OCI-LY3 (cell line): ENCODE measurements around the gene TK2.

ENCODE experiments used
- H2AFZ ChIP-seq: fragments of 200-600, 300-600 bp; shearing (Covaris generic); 2 replicates; pipeline ENCODE4 v1.6.0; 2014; ENCODE audit warnings: antibody characterized with exemption, low read depth, low read length
- H3K27ac ChIP-seq: fragments of 200-600, 300-600 bp; sonication (generic); 2 replicates; pipeline ENCODE4 v1.5.1; 2014; ENCODE audit warnings: mild to moderate bottlenecking, low read length, moderate library complexity, mixed read lengths
- H3K27me3 ChIP-seq: fragments of 200-600, 300-600 bp; sonication (generic); 2 replicates; pipeline ENCODE4 v1.6.1; 2014; ENCODE audit warnings: low read depth, low read length, mixed read lengths
- H3K36me3 ChIP-seq: fragments of 200-600, 300-600 bp; sonication (generic); replicated peaks from 2 replicates; pipeline ENCODE3; 2014; ENCODE audit warnings: low read depth, low read length, mixed read lengths
- H3K4me1 ChIP-seq: fragments of 300-600, 200-600 bp; sonication (generic); 2 replicates; pipeline ENCODE4 v1.6.1; 2014; ENCODE audit warnings: low read length, mixed read lengths
- H3K4me2 ChIP-seq: fragments of 200-600, 300-600 bp; sonication (generic); 2 replicates; pipeline ENCODE4 v1.6.1; 2014; ENCODE audit warnings: low read length, mixed read lengths
- H3K4me3 ChIP-seq: fragments of 300-600, 200-600 bp; sonication (generic); 2 replicates; pipeline ENCODE4 v1.5.1; 2014; ENCODE audit warnings: antibody characterized with exemption, mild to moderate bottlenecking, low read length, moderate library complexity
- H3K79me2 ChIP-seq: fragments of 300-600, 200-600 bp; shearing (Covaris generic); 2 replicates; pipeline ENCODE4 v1.6.1; 2014; ENCODE audit warnings: mild to moderate bottlenecking, low read length, mixed read lengths
- H3K9ac ChIP-seq: fragments of 300-600, 200-600 bp; shearing (Covaris generic); 2 replicates; pipeline ENCODE4 v1.6.0; 2014; ENCODE audit warnings: mild to moderate bottlenecking, low read length, moderate library complexity
- H3K9me3 ChIP-seq: fragments of 200-600, 300-600 bp; shearing (Covaris generic); 2 replicates; pipeline ENCODE4 v1.6.1; 2014; ENCODE audit warnings: low read length, mixed read lengths; ENCODE audit not compliant: insufficient read depth
- H4K20me1 ChIP-seq: fragments of 200-600, 300-600 bp; sonication (generic); 2 replicates; pipeline ENCODE4 v1.6.1; 2016; ENCODE audit warnings: low read length, mixed read lengths; ENCODE audit not compliant: insufficient read depth
- CTCF ChIP-seq: fragments of 200-600, 300-600 bp; sonication (generic); IDR thresholded peaks from 2 replicates; pipeline ENCODE4 v1.5.1; 2014; ENCODE audit warnings: antibody characterized with exemption, low read length, low read depth
- EZH2phosphoT487 ChIP-seq: fragments of 200-600 bp; shearing (Covaris generic); IDR thresholded peaks from 2 replicates; pipeline ENCODE4 v1.6.1; 2018; ENCODE audit warnings: antibody characterized with exemption, mixed run types, low read depth

TK2 gene

GRCh38 chr16:66491716-66492064 is 58.2 kb downstream of the TK2 start:
- Histone ChIP-seq H3K79me2 (no peaks in the 10 kb centered on the region), H3K27ac (no peak overlapping the region), H2AFZ (no peak overlapping the region), H3K4me2 (no peak overlapping the region), H3K27me3 (0 out of 2 replicates have a peak, but pooled peaks cover 6% of the 10 kb centered on the region), H3K4me1 (no peaks in the 10 kb centered on the region), H3K36me3 (no peaks in the 10 kb centered on the region), H3K4me3 (no peak overlapping the region), H4K20me1 (no peaks in the 10 kb centered on the region), H3K9ac (no peak overlapping the region), H3K9me3 (no peaks in the 10 kb centered on the region)
- TF ChIP-seq EZH2phosphoT487 (no peak), CTCF (no peak)

- H3K27me3 ChIP-seq = 0 out of 2 replicates have a peak, but pooled peaks cover 6% of the 10 kb centered on the region
- H3K79me2 ChIP-seq = no peaks in the 10 kb centered on the region
- H3K4me2 ChIP-seq = no peak overlapping the region
- TF ChIP-seq EZH2phosphoT487 = no peak
- H3K4me1 ChIP-seq = no peaks in the 10 kb centered on the region
- H4K20me1 ChIP-seq = no peaks in the 10 kb centered on the region
- no peak overlapping the region for H3K4me3 ChIP-seq
- no peaks in the 10 kb centered on the region for H3K36me3 ChIP-seq
- no peaks in the 10 kb centered on the region for H3K9me3 ChIP-seq
- no peak overlapping the region for H3K27ac ChIP-seq
- H3K9ac ChIP-seq = no peak overlapping the region
- no peak overlapping the region for H2AFZ ChIP-seq
Measured at GRCh38 chr16:66490774-66491715, 58.9 kb downstream of the TK2 start.

GRCh38 chr16:66489818-66490217 is 60.1 kb downstream of the TK2 start:
- Histone ChIP-seq H3K79me2 (no peaks in the 10 kb centered on the region), H3K4me3 (no peak overlapping the region), H3K9me3 (no peaks in the 10 kb centered on the region), H3K36me3 (no peaks in the 10 kb centered on the region), H3K27ac (no peak overlapping the region), H3K9ac (no peak overlapping the region), H3K27me3 (0 out of 2 replicates have a peak, but pooled peaks cover 6% of the 10 kb centered on the region), H3K4me1 (peaks cover 4% of the 10 kb centered on the region; the same call in 1 of the 2 replicates), H4K20me1 (no peaks in the 10 kb centered on the region), H2AFZ (no peak overlapping the region), H3K4me2 (no peak overlapping the region)
- TF ChIP-seq EZH2phosphoT487 (no peak), CTCF (no peak)

- H3K4me2 ChIP-seq = no peak overlapping the region
- H3K36me3 ChIP-seq = no peaks in the 10 kb centered on the region
- no peaks in the 10 kb centered on the region for H4K20me1 ChIP-seq
- H3K79me2 ChIP-seq = no peaks in the 10 kb centered on the region
- TF ChIP-seq CTCF = no peak
- no peak for TF ChIP-seq EZH2phosphoT487
- H3K9ac ChIP-seq = no peak overlapping the region
- H3K27ac ChIP-seq = no peak overlapping the region
- no peak overlapping the region for H2AFZ ChIP-seq
- H3K4me1 ChIP-seq = peaks cover 4% of the 10 kb centered on the region; the same call in 1 of the 2 replicates
- no peaks in the 10 kb centered on the region for H3K9me3 ChIP-seq
- no peak overlapping the region for H3K4me3 ChIP-seq
- 0 out of 2 replicates have a peak, but pooled peaks cover 2% of the 10 kb centered on the region for H3K27me3 ChIP-seq
Measured at GRCh38 chr16:66489385-66489784, 60.5 kb downstream of the TK2 start.
